CD4-positive, alpha-beta T cell (primary cell): ENCODE data around the gene KRT1. TPM values are rescaled to one million over a fixed set of nuclear protein-coding genes. Genes with fewer than 3 reads are reported as not detected.

Source experiments
- ATAC-seq: fragments of 200-7000 bp; cut with Tn5 transposase; one replicate; pipeline ENCODE4 v1.10.0; 2022; ENCODE audit warnings: mild to moderate bottlenecking; ENCODE audit not compliant: poor library complexity
- CTCF ChIA-PET: fragments of 350-600 bp; sonication (Branson Sonifier 250); formaldehyde crosslinking; loops from one replicate; lab custom pipeline; 2021; ENCODE audit warnings: antibody characterized with exemption, inconsistent platforms; lab: Charles Lee
- POLR2A ChIA-PET: fragments of 350-600 bp; sonication (Branson Sonifier 250); formaldehyde crosslinking; loops from one replicate; lab custom pipeline; 2021; ENCODE audit warnings: antibody characterized with exemption, inconsistent platforms; lab: Charles Lee
- DNase-seq, 14 experiments: peaks; one replicate each; pipeline ENCODE4 v3.0.0-alpha.2; 2013 to 2020; ENCODE audit warnings: mixed read lengths in 2 of 14
- H3K27ac ChIP-seq, 2 donors: one replicate each; pipeline versions ENCODE4 v1.5.1 to v1.7.0; 2013; ENCODE audit warnings: low read length in 2 of 2, low read depth in 1 of 2, mild to moderate bottlenecking in 1 of 2
- H3K27me3 ChIP-seq, 2 experiments: 1 replicate in 1 of 2; 2 replicates in 1 of 2; pipeline versions ENCODE4 v1.6.1 to v1.7.0; 2013; ENCODE audit warnings: low read length in 2 of 2, control low read depth in 1 of 2, mild to moderate bottlenecking in 1 of 2, moderate library complexity in 1 of 2; ENCODE audit not compliant: insufficient read depth in 2 of 2, control insufficient read depth in 1 of 2
- H3K36me3 ChIP-seq: one replicate; pipeline ENCODE4 v1.6.1; 2013; ENCODE audit warnings: low read length, control low read depth; ENCODE audit not compliant: insufficient read depth
- H3K4me1 ChIP-seq: one replicate; pipeline ENCODE4 v1.6.1; 2013; ENCODE audit warnings: low read length, control low read depth; ENCODE audit not compliant: insufficient read depth
- H3K4me3 ChIP-seq: one replicate; pipeline ENCODE4 v1.5.1; 2013; ENCODE audit warnings: mild to moderate bottlenecking, low read length, moderate library complexity
- H3K9me3 ChIP-seq, 2 experiments: 1 replicate in 1 of 2; 2 replicates in 1 of 2; pipeline versions ENCODE4 v1.6.1 to v1.7.0; 2013; ENCODE audit warnings: low read length in 2 of 2, mild to moderate bottlenecking in 2 of 2, control low read depth in 1 of 2, moderate library complexity in 1 of 2; ENCODE audit not compliant: control insufficient read depth in 1 of 2, insufficient read depth in 1 of 2
- H3K27ac Mint-ChIP-seq: one replicate; pipeline ENCODE4 v1.8.0; 2020; ENCODE audit warnings: mixed read lengths
- H3K27me3 Mint-ChIP-seq: one replicate; pipeline ENCODE4 v1.8.0; 2021; ENCODE audit warnings: mixed read lengths
- H3K36me3 Mint-ChIP-seq: one replicate; pipeline ENCODE4 v1.8.0; 2021; ENCODE audit warnings: low read depth, mixed read lengths
- H3K4me1 Mint-ChIP-seq: one replicate; pipeline ENCODE4 v1.8.0; 2021; ENCODE audit warnings: low read depth, mixed read lengths
- H3K4me3 Mint-ChIP-seq: one replicate; pipeline ENCODE4 v1.8.0; 2020; ENCODE audit warnings: mild to moderate bottlenecking, mixed read lengths
- H3K9me3 Mint-ChIP-seq: one replicate; pipeline ENCODE4 v1.8.0; 2020; ENCODE audit warnings: mixed read lengths
- intact Hi-C, 2 experiments: fragments of 100-400 bp; cut with DNase I in 1 of 2; cut with micrococcal nuclease in 1 of 2; formaldehyde crosslinking; loops; one replicate each; pipeline versions ENCODE4 v1.15.1 to v1.9.0; 2023 to 2025; cut with DNase I, micrococcal nuclease
- total RNA-seq, 174 experiments: library from RNA in 2 of 174; stranded (reverse) in 2 of 174; gene quantifications; one replicate each; pipeline ENCODE4 v1.2.3 and lab custom pipeline; 2021 to 2026
- TF ChIP-seq, protein P1 (sequence below): fragments of 200-600 bp; IDR thresholded peaks from one replicate; pipeline ENCODE4 v1.8.0; 2022; ENCODE audit warnings: antibody characterized with exemption, mild to moderate bottlenecking

KRT1 gene
- total RNA-seq, 2 experiments from 2014 or later: 3.9 to 4.0 TPM

DNA sequence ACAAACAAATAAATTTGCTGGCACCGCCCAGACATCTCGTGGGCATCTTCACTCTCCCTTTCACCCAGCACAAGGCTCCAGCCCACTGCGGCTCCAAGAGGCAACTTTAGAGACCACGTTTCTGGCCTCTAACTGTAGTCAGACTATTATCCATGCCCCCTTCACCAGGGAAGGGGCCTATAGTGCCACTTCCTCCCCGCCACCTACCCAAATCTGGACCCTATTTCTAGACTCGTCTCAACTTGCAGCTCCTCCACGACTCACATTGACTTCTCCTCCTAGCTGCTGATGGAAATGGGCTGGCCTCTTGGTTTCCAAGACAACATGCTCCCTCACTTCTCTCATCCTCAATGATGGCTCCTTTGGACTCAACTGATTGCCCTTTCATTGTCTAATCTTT is 12.3 kb downstream of the KRT1 start:
- Histone ChIP-seq H3K4me1 (no peaks in the 10 kb centered on the region), H3K9me3 (no peaks in the 10 kb centered on the region), H3K36me3 (no peaks in the 10 kb centered on the region), H3K27me3 (no peaks in the 10 kb centered on the region), H3K27ac (no peak overlapping the region), H3K4me3 (no peak overlapping the region)
- H3K36me3 Mint-ChIP-seq: no peaks in the 10 kb centered on the region
- no peaks in the 10 kb centered on the region for H3K9me3 Mint-ChIP-seq
- peaks cover 4% of the 10 kb centered on the region for H3K4me1 Mint-ChIP-seq
- TF ChIP-seq, protein P1, sequence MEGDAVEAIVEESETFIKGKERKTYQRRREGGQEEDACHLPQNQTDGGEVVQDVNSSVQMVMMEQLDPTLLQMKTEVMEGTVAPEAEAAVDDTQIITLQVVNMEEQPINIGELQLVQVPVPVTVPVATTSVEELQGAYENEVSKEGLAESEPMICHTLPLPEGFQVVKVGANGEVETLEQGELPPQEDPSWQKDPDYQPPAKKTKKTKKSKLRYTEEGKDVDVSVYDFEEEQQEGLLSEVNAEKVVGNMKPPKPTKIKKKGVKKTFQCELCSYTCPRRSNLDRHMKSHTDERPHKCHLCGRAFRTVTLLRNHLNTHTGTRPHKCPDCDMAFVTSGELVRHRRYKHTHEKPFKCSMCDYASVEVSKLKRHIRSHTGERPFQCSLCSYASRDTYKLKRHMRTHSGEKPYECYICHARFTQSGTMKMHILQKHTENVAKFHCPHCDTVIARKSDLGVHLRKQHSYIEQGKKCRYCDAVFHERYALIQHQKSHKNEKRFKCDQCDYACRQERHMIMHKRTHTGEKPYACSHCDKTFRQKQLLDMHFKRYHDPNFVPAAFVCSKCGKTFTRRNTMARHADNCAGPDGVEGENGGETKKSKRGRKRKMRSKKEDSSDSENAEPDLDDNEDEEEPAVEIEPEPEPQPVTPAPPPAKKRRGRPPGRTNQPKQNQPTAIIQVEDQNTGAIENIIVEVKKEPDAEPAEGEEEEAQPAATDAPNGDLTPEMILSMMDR: no peak
- intact Hi-C loops: no loop called here
- no peak for ATAC-seq
- H3K4me3 Mint-ChIP-seq: no peak overlapping the region
- no peak overlapping the region for H3K27ac Mint-ChIP-seq
- CTCF ChIA-PET: no interaction called here
- POLR2A ChIA-PET: no interaction called here
- no peaks in the 10 kb centered on the region for H3K27me3 Mint-ChIP-seq
- no peak for DNase-seq

DNA sequence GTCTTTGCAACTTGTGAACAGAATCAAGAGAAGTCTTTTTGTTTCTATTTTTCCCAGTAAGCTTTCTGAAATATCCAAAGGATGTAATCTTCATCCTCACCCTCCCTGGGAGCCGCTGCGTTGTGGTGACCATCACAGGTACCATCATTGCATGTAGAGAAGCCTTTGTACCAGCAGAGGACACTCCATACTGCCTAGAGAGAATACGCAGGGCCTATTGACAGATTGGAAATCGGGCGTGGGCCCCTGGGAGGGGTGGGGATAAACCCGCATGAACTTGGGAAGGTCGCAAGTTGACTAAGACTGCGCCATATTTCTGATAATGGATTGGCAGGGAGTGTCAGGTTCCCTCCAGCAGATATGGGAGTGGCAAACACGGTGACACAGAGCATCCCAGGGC is 12.7 kb downstream of the KRT1 start:
- H3K4me1 Mint-ChIP-seq: peaks cover 6% of the 10 kb centered on the region
- intact Hi-C loops: no loop called here

DNA sequence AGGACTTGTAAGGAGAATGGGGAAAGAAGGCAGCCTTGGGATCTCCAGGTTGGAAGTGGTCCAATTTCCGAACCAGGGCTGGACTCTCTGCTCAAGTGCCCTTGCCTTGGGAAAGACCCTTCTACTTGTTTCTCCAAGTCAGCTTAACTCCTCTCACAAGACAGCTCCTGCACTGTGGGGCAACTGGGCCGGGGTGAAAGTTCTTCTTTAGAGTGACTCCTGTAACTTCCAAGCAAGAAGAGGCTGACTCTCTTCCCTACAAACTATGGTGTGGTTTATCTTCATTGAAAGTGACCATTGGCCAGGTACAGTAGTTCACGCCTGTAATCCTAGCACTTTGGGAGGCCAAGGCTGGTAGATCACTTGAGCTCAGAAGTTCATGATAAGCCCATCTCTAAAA is 13.7 kb downstream of the KRT1 start:
- Mint-ChIP-seq H3K4me1 (peaks cover 13% of the 10 kb centered on the region), H3K27me3 (no peaks in the 10 kb centered on the region), H3K36me3 (no peaks in the 10 kb centered on the region), H3K27ac (no peak overlapping the region), H3K4me3 (no peak overlapping the region), H3K9me3 (no peaks in the 10 kb centered on the region)
- TF ChIP-seq, protein P1: no peak
- Histone ChIP-seq H3K4me1 (peaks cover 8% of the 10 kb centered on the region), H3K4me3 (no peak overlapping the region), H3K9me3 (no peaks in the 10 kb centered on the region), H3K36me3 (no peaks in the 10 kb centered on the region), H3K27me3 (no peaks in the 10 kb centered on the region), H3K27ac (no peak overlapping the region)
- DNase-seq: no peak
- ChIA-PET CTCF (no interaction called here), POLR2A (interaction anchor here (0.9 kb wide), 1 partner anchor 19 kb away, joined by 4 read pairs; no protein-coding TSS in a partner anchor)
- ATAC-seq: no peak
- intact Hi-C loops: no loop called here

More for the DNA sequence above, 12.7 kb downstream of the KRT1 start:
- Histone ChIP-seq H3K27me3 (no peaks in the 10 kb centered on the region), H3K4me1 (peaks cover 2% of the 10 kb centered on the region), H3K36me3 (no peaks in the 10 kb centered on the region), H3K9me3 (no peaks in the 10 kb centered on the region), H3K4me3 (no peak overlapping the region), H3K27ac (no peak overlapping the region)
- Mint-ChIP-seq H3K36me3 (no peaks in the 10 kb centered on the region), H3K27me3 (no peaks in the 10 kb centered on the region), H3K27ac (no peak overlapping the region), H3K9me3 (no peaks in the 10 kb centered on the region), H3K4me3 (no peak overlapping the region)
- CTCF ChIA-PET: no interaction called here
- POLR2A ChIA-PET: interaction anchor here (0.9 kb wide), 1 partner anchor 20 kb away, joined by 4 read pairs; no protein-coding TSS in a partner anchor
- TF ChIP-seq, protein P1: peak; percentile 19
- DNase-seq (no peak), ATAC-seq (peak; percentile 37)
